B cell (primary cell): ENCODE results near the gene MMP15. TPM values are rescaled to one million over a fixed set of nuclear protein-coding genes. Genes with fewer than 3 reads are reported as not detected.

Source experiments
- ATAC-seq: fragments of 200-7000 bp; cut with Tn5 transposase; one replicate; pipeline ENCODE4 v1.10.0; 2021; ENCODE audit warnings: low read depth, mild to moderate bottlenecking, moderate number of reproducible peaks, moderate library complexity
- CTCF ChIA-PET: fragments of 350-600 bp; sonication (Branson Sonifier 250); formaldehyde crosslinking; loops from one replicate; lab custom pipeline; 2021; ENCODE audit warnings: antibody characterized with exemption, inconsistent platforms; lab: Charles Lee
- POLR2A ChIA-PET: fragments of 350-600 bp; sonication (Branson Sonifier 250); formaldehyde crosslinking; loops from one replicate; lab custom pipeline; 2021; ENCODE audit warnings: antibody characterized with exemption; lab: Charles Lee
- DNase-seq: peaks from one replicate; pipeline ENCODE4 v3.0.0; 2013
- H2AFZ ChIP-seq: 2 replicates; pipeline ENCODE4 v1.6.1; 2012; ENCODE audit warnings: mild to moderate bottlenecking, low read depth, low read length; ENCODE audit not compliant: insufficient read depth, poor library complexity, severe bottlenecking
- H3K27ac ChIP-seq, 2 donors: 1 replicate in 1 of 2; 2 replicates in 1 of 2; pipeline ENCODE4 v1.5.1; 2012 to 2013; ENCODE audit warnings: low read length in 2 of 2, mild to moderate bottlenecking in 2 of 2, moderate library complexity in 1 of 2
- H3K27me3 ChIP-seq, 4 experiments: fragments of 200-600 bp in 1 of 4; sonication (generic) in 1 of 4; replicated peaks in 1 of 4; 1 replicate in 2 of 4; 2 replicates in 2 of 4; pipeline versions ENCODE4 v1.6.1 to v1.7.0; 2013 to 2016; ENCODE audit warnings: low read length in 3 of 4, mild to moderate bottlenecking in 2 of 4, mixed read lengths in 1 of 4, moderate library complexity in 1 of 4; ENCODE audit not compliant: insufficient read depth in 4 of 4, control insufficient read depth in 3 of 4; ENCODE audit errors: control extremely low read depth in 1 of 4
- H3K36me3 ChIP-seq, 2 experiments: replicated peaks in 1 of 2; 1 replicate in 1 of 2; 2 replicates in 1 of 2; pipeline versions ENCODE4 v1.6.1 to v1.7.1; 2013; ENCODE audit warnings: low read length in 1 of 2; ENCODE audit not compliant: insufficient read depth in 2 of 2, control insufficient read depth in 1 of 2; ENCODE audit errors: control extremely low read depth in 1 of 2, extremely low read depth in 1 of 2
- H3K4me1 ChIP-seq, 2 donors: fragments of 200-600 bp in 1 of 2; sonication (generic) in 1 of 2; 1 replicate in 1 of 2; 2 replicates in 1 of 2; pipeline versions ENCODE4 v1.5.1 to v1.6.1; 2013 to 2017; ENCODE audit warnings: low read length in 2 of 2; ENCODE audit not compliant: control insufficient read depth in 2 of 2, insufficient read depth in 2 of 2
- H3K4me2 ChIP-seq: replicated peaks from 2 replicates; pipeline ENCODE3; 2012; ENCODE audit warnings: mild to moderate bottlenecking, low read depth, low read length; ENCODE audit not compliant: poor library complexity, severe bottlenecking
- H3K4me3 ChIP-seq, 5 experiments: fragments of 200-600 bp in 1 of 5; sonication (generic) in 1 of 5; 1 replicate in 3 of 5; 2 replicates in 2 of 5; pipeline versions ENCODE4 v1.5.1 to v1.7.0; 2011 to 2016; ENCODE audit warnings: low read length in 4 of 5, mild to moderate bottlenecking in 4 of 5, low read depth in 2 of 5, control low read depth in 1 of 5, moderate library complexity in 1 of 5; ENCODE audit not compliant: insufficient read depth in 1 of 5; ENCODE audit errors: control extremely low read depth in 1 of 5, extremely low read depth in 1 of 5
- H3K79me2 ChIP-seq: fragments of 200-600 bp; sonication (generic); one replicate; pipeline ENCODE4 v1.6.0; 2016; ENCODE audit warnings: low read length; ENCODE audit not compliant: control insufficient read depth, insufficient read depth
- H3K9ac ChIP-seq: fragments of 200-600 bp; sonication (generic); 2 replicates; pipeline ENCODE4 v1.6.1; 2017; ENCODE audit warnings: mild to moderate bottlenecking, low read length, moderate library complexity
- H3K9me3 ChIP-seq, 3 donors: one replicate each; pipeline versions ENCODE4 v1.6.1 to v1.7.1; 2013; ENCODE audit warnings: low read length in 2 of 3; ENCODE audit not compliant: control insufficient read depth in 2 of 3, insufficient read depth in 1 of 3; ENCODE audit errors: control extremely low read depth in 1 of 3
- H4K20me1 ChIP-seq: 2 replicates; pipeline ENCODE4 v1.6.0; 2012; ENCODE audit warnings: mild to moderate bottlenecking, low read length; ENCODE audit not compliant: insufficient read depth, control insufficient read depth, poor library complexity, severe bottlenecking
- H3K27ac Mint-ChIP-seq: one replicate; pipeline ENCODE4 v1.8.0; 2021; ENCODE audit warnings: mixed read lengths
- H3K27me3 Mint-ChIP-seq: one replicate; pipeline ENCODE4 v1.8.0; 2021; ENCODE audit warnings: mixed read lengths
- H3K4me1 Mint-ChIP-seq: one replicate; pipeline ENCODE4 v1.8.0; 2021; ENCODE audit warnings: mixed read lengths
- H3K4me3 Mint-ChIP-seq: one replicate; pipeline ENCODE4 v1.8.0; 2021; ENCODE audit warnings: mixed read lengths
- H3K9me3 Mint-ChIP-seq: one replicate; pipeline ENCODE4 v1.8.0; 2022; ENCODE audit warnings: mixed read lengths; ENCODE audit not compliant: insufficient read depth
- CTCF ChIP-seq: fragments of 200-600 bp; IDR thresholded peaks from one replicate; pipeline ENCODE4 v1.8.0; 2022; ENCODE audit warnings: antibody characterized with exemption, mild to moderate bottlenecking
- EZH2 ChIP-seq: IDR thresholded peaks from 2 replicates; pipeline ENCODE4 v1.6.1; 2012; ENCODE audit warnings: borderline replicate concordance, low read depth, mild to moderate bottlenecking, moderate library complexity, low read length; ENCODE audit not compliant: insufficient read depth, poor library complexity, severe bottlenecking
- WGBS: methylation state at CpG from one replicate; pipeline ENCODE4 v1.1.5; 2013; ENCODE audit warnings: missing lambda C conversion rate; ENCODE audit not compliant: insufficient coverage; 5-methylcytosine and 5-hydroxymethylcytosine counted together
- intact Hi-C: fragments of 100-400 bp; cut with micrococcal nuclease; formaldehyde crosslinking; loops from one replicate; pipeline ENCODE4 v1.10.0; 2022
- polyA plus RNA-seq: library from polyadenylated mRNA; depleted of rRNA; stranded (reverse); fragments of >200 nt; gene quantifications from 2 replicates; pipeline ENCODE4 v1.2.3, GENCODE V29; 2012
- small RNA-seq: library from RNA; depleted of rRNA; stranded (forward); fragments of <200 nt; gene quantifications from one replicate; pipeline ENCODE3, GENCODE V24; 2012; ENCODE audit warnings: low replicate concordance, low read depth; ENCODE audit not compliant: insufficient read length
- total RNA-seq, 2 donors: library from RNA; stranded (reverse); fragments of 120-200 nt in 1 of 2; gene quantifications; 1 replicate in 1 of 2; 2 replicates in 1 of 2; pipeline versions ENCODE4 v1.2.3 to v1.2.4, GENCODE V29; 2013 to 2022

Gene MMP15
- total and polyA plus RNA-seq, 2 donors (not counting 1 experiment from before 2014, with no cell fraction given) = not detected

- no peaks in the 10 kb centered on the region for H3K4me1 Mint-ChIP-seq
- POLR2A ChIA-PET = no interaction called here
Measured at GRCh38 chr16:58096249-58096648, 70.7 kb downstream of the MMP15 start.

More at GRCh38 chr16:58096249-58096648, 70.7 kb downstream of the MMP15 start:
- DNase-seq (no peak), ATAC-seq (no peak)
- WGBS = 92% methylated on average over 1 of the region's 2 CpGs
- peaks cover 0 to 9% (median 2%) of the 10 kb centered on the region in 4 experiments for H3K27me3 ChIP-seq
- H3K4me1 ChIP-seq = no peaks in the 10 kb centered on the region
- CTCF ChIA-PET = interaction anchor here (2.0 kb wide), 1 partner anchor 20 kb away, joined by 4 read pairs; no protein-coding TSS in a partner anchor
- Mint-ChIP-seq H3K9me3 (no peaks in the 10 kb centered on the region), H3K27ac (no peak overlapping the region), H3K27me3 (peaks cover 14% of the 10 kb centered on the region), H3K4me3 (no peak overlapping the region)
- H3K36me3 ChIP-seq = no peaks in the 10 kb centered on the region
- no peak for TF ChIP-seq CTCF
- TF ChIP-seq EZH2 = no peak
- no peak overlapping the region for H2AFZ ChIP-seq
- intact Hi-C loops = no loop called here
- H3K9me3 ChIP-seq = no peaks in the 10 kb centered on the region
- H3K4me3 ChIP-seq = no peak overlapping the region
- no peaks in the 10 kb centered on the region for H3K79me2 ChIP-seq
- no peak overlapping the region for H3K4me2 ChIP-seq
- no peak overlapping the region for H3K9ac ChIP-seq
- H3K27ac ChIP-seq = no peak overlapping the region
- no peaks in the 10 kb centered on the region for H4K20me1 ChIP-seq

Small RNA genes lying within 50 kb of the gene (small RNA-seq; reads per million reads assigned to genes)
- gene RF00019 = not detected

Other genes with a start within 250 kb of the MMP15 start
- 0.67 and 0.78 TPM in 2 replicates for gene KIFC3, start 223.3 kb upstream of the MMP15 start, total RNA-seq
- gene KIFC3, start 223.3 kb upstream of the MMP15 start, polyA plus RNA-seq = 0.07 and 0.48 TPM in 2 replicates
- not detected in 2 replicates for gene CNGB1, start 54.6 kb upstream of the MMP15 start, total RNA-seq
- not detected in 2 replicates for gene CNGB1, start 54.6 kb upstream of the MMP15 start, polyA plus RNA-seq
- gene ZNF319, start 25.1 kb upstream of the MMP15 start, total RNA-seq = 12.4 and 15.0 TPM in 2 replicates
- 8.2 and 15.1 TPM in 2 replicates for gene ZNF319, start 25.1 kb upstream of the MMP15 start, polyA plus RNA-seq
- 32.8 and 34.4 TPM in 2 replicates for gene USB1, start 24.3 kb upstream of the MMP15 start, total RNA-seq
- gene USB1, start 24.3 kb upstream of the MMP15 start, polyA plus RNA-seq = 24.9 and 37.0 TPM in 2 replicates
- gene CFAP20, start 103.6 kb downstream of the MMP15 start, total RNA-seq = 26.1 and 27.3 TPM in 2 replicates
- 45.4 and 62.2 TPM in 2 replicates for gene CFAP20, start 103.6 kb downstream of the MMP15 start, polyA plus RNA-seq
- 63.5 and 69.4 TPM in 2 replicates for gene CSNK2A2, start 172.4 kb downstream of the MMP15 start, total RNA-seq
- 21.3 and 24.8 TPM in 2 replicates for gene CSNK2A2, start 172.4 kb downstream of the MMP15 start, polyA plus RNA-seq